IPS-15b (cell line): Measurements from ENCODE around the gene HCK.

ENCODE experiments used
- H3K27me3 ChIP-seq: one replicate; pipeline ENCODE4 v1.6.1; 2013; ENCODE audit warnings: low read length; ENCODE audit not compliant: control insufficient read depth, insufficient read depth
- H3K36me3 ChIP-seq: one replicate; pipeline ENCODE4 v1.6.1; 2013; ENCODE audit warnings: low read length; ENCODE audit not compliant: control insufficient read depth, insufficient read depth
- H3K4me1 ChIP-seq: one replicate; pipeline ENCODE4 v1.6.1; 2013; ENCODE audit warnings: mild to moderate bottlenecking, low read length; ENCODE audit not compliant: control insufficient read depth, insufficient read depth
- H3K4me3 ChIP-seq: one replicate; pipeline ENCODE4 v1.5.1; 2013; ENCODE audit warnings: low read depth, low read length
- H3K9ac ChIP-seq: one replicate; pipeline ENCODE4 v1.6.1; 2013; ENCODE audit warnings: low read depth, mild to moderate bottlenecking, low read length
- H3K9me3 ChIP-seq: one replicate; pipeline ENCODE4 v1.6.1; 2013; ENCODE audit warnings: mild to moderate bottlenecking, low read length; ENCODE audit not compliant: control insufficient read depth, insufficient read depth

The HCK gene

GRCh38 chr20:32088759-32089158, 36.7 kb downstream of the HCK start:
- Histone ChIP-seq H3K9me3 (no peaks in the 10 kb centered on the region), H3K36me3 (no peaks in the 10 kb centered on the region), H3K27me3 (peaks cover 5% of the 10 kb centered on the region), H3K9ac (no peak overlapping the region), H3K4me1 (peaks cover 24% of the 10 kb centered on the region), H3K4me3 (no peak overlapping the region)

- Histone ChIP-seq H3K4me3 (peak overlapping the region; percentile 30), H3K36me3 (no peaks in the 10 kb centered on the region), H3K4me1 (peaks cover 24% of the 10 kb centered on the region), H3K9me3 (no peaks in the 10 kb centered on the region), H3K27me3 (peaks cover 5% of the 10 kb centered on the region), H3K9ac (no peak overlapping the region)
Measured at GRCh38 chr20:32089637-32090362, 37.8 kb downstream of the HCK start.

- Histone ChIP-seq H3K9ac (no peak overlapping the region), H3K9me3 (no peaks in the 10 kb centered on the region), H3K4me3 (no peak overlapping the region), H3K36me3 (no peaks in the 10 kb centered on the region), H3K27me3 (peaks cover 5% of the 10 kb centered on the region), H3K4me1 (peaks cover 24% of the 10 kb centered on the region)
Measured at GRCh38 chr20:32091888-32092346, 39.9 kb downstream of the HCK start.

GRCh38 chr20:32098786-32099185, 46.7 kb downstream of the HCK start:
- peaks cover 2% of the 10 kb centered on the region for H3K27me3 ChIP-seq
- H3K9ac ChIP-seq = no peak overlapping the region

GRCh38 chr20:32108814-32109391, 56.9 kb downstream of the HCK start:
- H3K9me3 ChIP-seq = no peaks in the 10 kb centered on the region
- peaks cover 1% of the 10 kb centered on the region for H3K27me3 ChIP-seq
- no peak overlapping the region for H3K4me3 ChIP-seq
- H3K36me3 ChIP-seq = no peaks in the 10 kb centered on the region
- H3K9ac ChIP-seq = no peak overlapping the region
- H3K4me1 ChIP-seq = peaks cover 5% of the 10 kb centered on the region

More at GRCh38 chr20:32098786-32099185, 46.7 kb downstream of the HCK start:
- Histone ChIP-seq H3K4me1 (no peaks in the 10 kb centered on the region), H3K9me3 (no peaks in the 10 kb centered on the region), H3K4me3 (no peak overlapping the region), H3K36me3 (no peaks in the 10 kb centered on the region)

GRCh38 chr20:32109392-32110172, 57.5 kb downstream of the HCK start, which contains the start of gene TM9SF4:
Gene TM9SF4, plus strand, starts transcription at chr20:32109714. Its CDS starts 27 bp downstream, at chr20:32109741.
- Histone ChIP-seq H3K36me3 (no peaks in the 10 kb centered on the region), H3K4me3 (peak within 1 kb of the TSS; percentile 87), H3K27me3 (no peaks in the 10 kb centered on the region), H3K9ac (peak within 1 kb of the TSS; percentile 96), H3K4me1 (peaks cover 5% of the 10 kb centered on the region), H3K9me3 (no peaks in the 10 kb centered on the region)

GRCh38 chr20:32110173-32110704, 58.2 kb downstream of the HCK start:
- Histone ChIP-seq H3K4me1 (peaks cover 6% of the 10 kb centered on the region), H3K27me3 (no peaks in the 10 kb centered on the region), H3K4me3 (peak overlapping the region; percentile 87), H3K9me3 (no peaks in the 10 kb centered on the region), H3K36me3 (no peaks in the 10 kb centered on the region), H3K9ac (peak overlapping the region; percentile 96)

- no peaks in the 10 kb centered on the region for H3K9me3 ChIP-seq
- H3K36me3 ChIP-seq = no peaks in the 10 kb centered on the region
- H3K27me3 ChIP-seq = no peaks in the 10 kb centered on the region
- H3K4me3 ChIP-seq = peak overlapping the region; percentile 87
- H3K4me1 ChIP-seq = peaks cover 7% of the 10 kb centered on the region
- no peak overlapping the region for H3K9ac ChIP-seq
Measured at GRCh38 chr20:32110727-32111126, 58.7 kb downstream of the HCK start.

- H3K9ac ChIP-seq = no peak overlapping the region
- H3K4me3 ChIP-seq = no peak overlapping the region
- peaks cover 7% of the 10 kb centered on the region for H3K4me1 ChIP-seq
- no peaks in the 10 kb centered on the region for H3K27me3 ChIP-seq
- H3K9me3 ChIP-seq = no peaks in the 10 kb centered on the region
- no peaks in the 10 kb centered on the region for H3K36me3 ChIP-seq
Measured at GRCh38 chr20:32111156-32111686, 59.2 kb downstream of the HCK start.

- no peak overlapping the region for H3K4me3 ChIP-seq
- H3K36me3 ChIP-seq = no peaks in the 10 kb centered on the region
- H3K4me1 ChIP-seq = peaks cover 10% of the 10 kb centered on the region
- no peaks in the 10 kb centered on the region for H3K9me3 ChIP-seq
- H3K27me3 ChIP-seq = no peaks in the 10 kb centered on the region
- H3K9ac ChIP-seq = no peak overlapping the region
Measured at GRCh38 chr20:32111753-32112152, 59.7 kb downstream of the HCK start.

- Histone ChIP-seq H3K27me3 (no peaks in the 10 kb centered on the region), H3K4me1 (peaks cover 13% of the 10 kb centered on the region), H3K9me3 (no peaks in the 10 kb centered on the region), H3K9ac (no peak overlapping the region), H3K36me3 (no peaks in the 10 kb centered on the region), H3K4me3 (no peak overlapping the region)
Measured at GRCh38 chr20:32112841-32113240, 60.8 kb downstream of the HCK start.
